Upper lobe of left lung (tissue), 6 donors: Measurements from ENCODE around the gene BEGAIN. TPM values are rescaled to one million over a fixed set of nuclear protein-coding genes. Genes with fewer than 3 reads are reported as not detected.

Experiments
- ATAC-seq, 2 donors: fragments of 200-7000 bp; cut with Tn5 transposase; one replicate each; pipeline ENCODE4 v1.9.1; 2022; ENCODE audit warnings: mild to moderate bottlenecking in 2 of 2, moderate library complexity in 2 of 2; ENCODE audit not compliant: low FRiP score in 2 of 2
- DNase-seq, 2 donors: peaks; one replicate each; pipeline ENCODE4 v3.0.0-alpha.2; 2019 to 2020
- H3K27ac ChIP-seq, 4 donors: fragments of 200-600 bp; sonication (generic); one replicate each; pipeline ENCODE4 v1.5.1; 2016 to 2019
- H3K27me3 ChIP-seq, 4 donors: fragments of 200-600 bp; sonication (generic); one replicate each; pipeline ENCODE4 v1.5.1; 2017 to 2019
- H3K36me3 ChIP-seq, 4 donors: fragments of 200-600 bp; sonication (generic); one replicate each; pipeline ENCODE4 v1.5.1; 2016 to 2019
- H3K4me1 ChIP-seq, 4 donors: fragments of 200-600 bp; sonication (generic); one replicate each; pipeline ENCODE4 v1.5.1; 2018 to 2019
- H3K4me3 ChIP-seq, 4 donors: fragments of 200-600 bp; sonication (generic); one replicate each; pipeline ENCODE4 v1.5.1; 2017 to 2019; ENCODE audit warnings: mild to moderate bottlenecking in 2 of 4, moderate library complexity in 1 of 4
- H3K9me3 ChIP-seq, 4 donors: fragments of 200-600 bp; sonication (generic); one replicate each; pipeline ENCODE4 v1.5.1; 2018 to 2019
- EP300 ChIP-seq, 4 donors: sonication (generic); formaldehyde crosslinking; IDR thresholded peaks; one replicate each; pipeline ENCODE4 v1.5.1; 2017; ENCODE audit warnings: antibody characterized with exemption in 4 of 4, control low read depth in 2 of 4
- POLR2A ChIP-seq, 4 donors: fragments of 450-650 bp; IDR thresholded peaks; one replicate each; pipeline ENCODE4 v1.5.1; 2016 to 2017; ENCODE audit warnings: antibody characterized with exemption in 4 of 4, mild to moderate bottlenecking in 2 of 4
- POLR2AphosphoS5 ChIP-seq, 2 donors: sonication (generic); formaldehyde crosslinking; IDR thresholded peaks; one replicate each; pipeline ENCODE4 v1.5.1; 2017; ENCODE audit warnings: antibody characterized with exemption in 2 of 2
- WGBS, 2 donors: methylation state at CpG; one replicate each; pipeline ENCODE4 v1.1.5; 2017 to 2018; 5-methylcytosine and 5-hydroxymethylcytosine counted together
- total RNA-seq, 6 donors: library from RNA; depleted of rRNA in 4 of 6; stranded (reverse); fragments of >200 nt in 4 of 6; gene quantifications; one replicate each; pipeline versions ENCODE4 v1.1.0 to v1.2.1, GENCODE V29; 2016 to 2021
- TF ChIP-seq, protein P1 (sequence below), 6 experiments: fragments of 450-650 bp in 4 of 6; fragments of 200-600 bp in 2 of 6; sonication (generic) in 2 of 6; IDR thresholded peaks; one replicate each; pipeline ENCODE4 v1.5.1; 2016 to 2019; ENCODE audit warnings: antibody characterized with exemption in 6 of 6
- donor health status: DM: no; HTN: no; CAD: no; lungs with moderate emphysema.
- donor health status: DM: no; HTN: yes; CAD: no; lungs with severe emphysema.

The BEGAIN gene
- total RNA-seq, 6 donors from 2014 or later, result under 0.01 to 2.0 (median 0.88) TPM

DNA sequence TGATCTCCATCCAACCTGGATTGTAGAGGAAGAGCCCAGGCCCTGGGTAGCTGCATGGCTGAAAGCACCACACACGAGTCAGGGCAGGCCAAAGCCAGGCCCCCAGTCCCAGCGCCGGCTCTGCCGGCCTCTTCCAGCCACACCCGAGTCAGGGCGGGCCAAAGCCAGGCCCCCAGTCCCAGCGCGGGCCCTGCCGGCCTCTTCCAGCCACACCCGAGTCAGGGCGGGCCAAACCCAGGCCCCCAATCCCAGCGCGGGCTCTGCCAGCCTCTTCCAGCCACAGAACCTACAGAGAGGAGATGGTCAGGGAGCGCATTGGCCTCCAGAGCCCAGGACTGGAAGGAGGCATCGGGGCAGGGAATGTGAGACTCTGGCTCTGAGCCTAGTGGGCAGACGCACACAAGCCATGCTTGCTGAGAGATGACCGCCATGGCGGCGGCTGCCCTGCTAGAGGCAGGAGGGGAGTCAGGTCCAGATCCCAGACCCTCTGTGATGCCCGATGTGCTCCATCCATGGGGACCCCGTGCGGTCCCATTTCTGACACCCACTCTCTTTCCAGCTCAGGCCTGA, 30.2 kb downstream of the BEGAIN start:
- Histone ChIP-seq H3K27me3 (no peaks in the 10 kb centered on the region), H3K36me3 (no peaks in the 10 kb centered on the region), H3K9me3 (no peaks in the 10 kb centered on the region), H3K27ac (no peak overlapping the region), H3K4me1 (no peaks in the 10 kb centered on the region), H3K4me3 (no peak overlapping the region)
- ATAC-seq, result peak in 1 of 2 donors; percentile 35
- peak in 1 of 2 donors; percentile 78 for DNase-seq
- WGBS, 2 donors, result 73 to 75% methylated on average over 18 to 19 of the region's 22 CpGs
- TF ChIP-seq POLR2AphosphoS5 (IDR thresholded peaks at IDR 0.05), result no peak
- TF ChIP-seq POLR2A (IDR thresholded peaks at IDR 0.05), result no peak
- no peak for TF ChIP-seq EP300 (IDR thresholded peaks at IDR 0.05)
- TF ChIP-seq, protein P1, sequence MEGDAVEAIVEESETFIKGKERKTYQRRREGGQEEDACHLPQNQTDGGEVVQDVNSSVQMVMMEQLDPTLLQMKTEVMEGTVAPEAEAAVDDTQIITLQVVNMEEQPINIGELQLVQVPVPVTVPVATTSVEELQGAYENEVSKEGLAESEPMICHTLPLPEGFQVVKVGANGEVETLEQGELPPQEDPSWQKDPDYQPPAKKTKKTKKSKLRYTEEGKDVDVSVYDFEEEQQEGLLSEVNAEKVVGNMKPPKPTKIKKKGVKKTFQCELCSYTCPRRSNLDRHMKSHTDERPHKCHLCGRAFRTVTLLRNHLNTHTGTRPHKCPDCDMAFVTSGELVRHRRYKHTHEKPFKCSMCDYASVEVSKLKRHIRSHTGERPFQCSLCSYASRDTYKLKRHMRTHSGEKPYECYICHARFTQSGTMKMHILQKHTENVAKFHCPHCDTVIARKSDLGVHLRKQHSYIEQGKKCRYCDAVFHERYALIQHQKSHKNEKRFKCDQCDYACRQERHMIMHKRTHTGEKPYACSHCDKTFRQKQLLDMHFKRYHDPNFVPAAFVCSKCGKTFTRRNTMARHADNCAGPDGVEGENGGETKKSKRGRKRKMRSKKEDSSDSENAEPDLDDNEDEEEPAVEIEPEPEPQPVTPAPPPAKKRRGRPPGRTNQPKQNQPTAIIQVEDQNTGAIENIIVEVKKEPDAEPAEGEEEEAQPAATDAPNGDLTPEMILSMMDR (IDR thresholded peaks at IDR 0.05), result no peak

DNA sequence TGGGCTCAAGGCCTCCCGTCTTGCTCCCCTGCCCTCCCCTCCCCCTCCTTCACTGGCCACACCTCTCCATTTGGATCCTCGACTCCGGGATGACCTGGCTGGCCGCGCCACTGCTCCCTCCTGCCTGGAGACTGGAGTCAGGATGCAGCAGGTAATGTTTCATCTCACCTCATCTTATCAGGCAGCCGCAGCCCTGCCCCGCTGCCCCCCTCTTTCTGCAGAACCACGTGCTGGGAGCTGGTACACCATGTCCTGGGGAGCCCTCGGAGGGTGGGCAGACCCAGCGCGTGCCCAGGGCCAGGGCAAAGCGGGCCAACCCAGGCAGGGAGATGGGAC, 31.1 kb downstream of the BEGAIN start:
- whole genome bisulfite sequencing, 2 donors, result 76 to 79% methylated on average over 10 to 12 of the region's 12 CpGs
- Histone ChIP-seq H3K36me3 (no peaks in the 10 kb centered on the region), H3K27ac (no peak overlapping the region), H3K4me1 (no peaks in the 10 kb centered on the region), H3K9me3 (no peaks in the 10 kb centered on the region), H3K4me3 (no peak overlapping the region), H3K27me3 (no peaks in the 10 kb centered on the region)
- DNase-seq, result peak in 1 of 2 donors; percentile 79
- TF ChIP-seq, protein P1 (IDR thresholded peaks at IDR 0.05), result no peak
- no peak for ATAC-seq

GRCh38 chr14:100555436-100556139, 31.6 kb downstream of the BEGAIN start:
- Histone ChIP-seq H3K4me3 (no peak overlapping the region), H3K9me3 (no peaks in the 10 kb centered on the region), H3K36me3 (no peaks in the 10 kb centered on the region), H3K27ac (no peak overlapping the region), H3K27me3 (no peaks in the 10 kb centered on the region), H3K4me1 (no peaks in the 10 kb centered on the region)
- WGBS, 2 donors, result 80% methylated on average over 22 of the region's 24 CpGs
- TF ChIP-seq, protein P1 (IDR thresholded peaks at IDR 0.05), result no peak
- TF ChIP-seq POLR2A (IDR thresholded peaks at IDR 0.05) (no peak), EP300 (IDR thresholded peaks at IDR 0.05) (no peak), POLR2AphosphoS5 (IDR thresholded peaks at IDR 0.05) (no peak)
- ATAC-seq (no peak), DNase-seq (peak in 1 of 2 donors; percentile 68)

GRCh38 chr14:100554696-100555320, 32.4 kb downstream of the BEGAIN start:
- H3K9me3 ChIP-seq, result no peaks in the 10 kb centered on the region
- 83% methylated on average over 12 to 17 of the region's 17 CpGs for WGBS, 2 donors
- no peaks in the 10 kb centered on the region for H3K4me1 ChIP-seq
- no peak overlapping the region for H3K4me3 ChIP-seq
- DNase-seq, result peak in 1 of 2 donors; percentile 70
- H3K27me3 ChIP-seq, result no peaks in the 10 kb centered on the region
- ATAC-seq, result no peak
- H3K27ac ChIP-seq, result no peak overlapping the region
- H3K36me3 ChIP-seq, result no peaks in the 10 kb centered on the region
- TF ChIP-seq POLR2AphosphoS5 (IDR thresholded peaks at IDR 0.05) (no peak), POLR2A (IDR thresholded peaks at IDR 0.05) (no peak), EP300 (IDR thresholded peaks at IDR 0.05) (no peak)
- TF ChIP-seq, protein P1 (IDR thresholded peaks at IDR 0.05), result no peak
